ENCODE data around the gene CDK5RAP1. TPM values are rescaled to one million over a fixed set of nuclear protein-coding genes. Genes with fewer than 3 reads are reported as not detected.
A peak's percentile ranks its signal among the peaks of the same experiment; 100 is the strongest.

CDK5RAP1 gene
- total and polyA plus RNA-seq, 11 donors: 17.6 to 34.9 (median 21.2) TPM

DNA sequence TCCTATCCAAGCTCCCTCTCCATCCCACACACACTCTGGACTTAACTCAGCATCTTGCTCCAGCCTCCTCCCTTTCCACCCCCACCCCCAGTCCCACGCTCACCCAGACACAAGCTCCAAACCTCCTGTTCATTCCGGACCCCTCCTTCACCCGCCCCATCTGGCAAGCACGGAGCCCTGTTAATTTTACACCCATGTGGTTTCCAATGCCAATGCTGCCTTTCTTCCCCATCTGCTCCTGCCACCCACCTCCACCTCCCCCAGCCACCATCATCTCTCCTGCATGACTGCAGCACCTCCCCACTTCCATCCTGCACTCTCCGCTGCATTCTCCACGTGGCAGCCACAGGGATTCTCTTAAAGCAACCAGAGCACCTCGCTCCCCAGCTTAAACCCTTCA is 9.9 kb upstream of the CDK5RAP1 start:
- no peaks in the 10 kb centered on the region for H3K27me3 ChIP-seq
- DNase-seq (no peak), ATAC-seq (no peak)
- H3K4me1 ChIP-seq: peaks cover 0 to 7% (median under 1%) of the 10 kb centered on the region in 12 donors
- TF ChIP-seq, protein P1, sequence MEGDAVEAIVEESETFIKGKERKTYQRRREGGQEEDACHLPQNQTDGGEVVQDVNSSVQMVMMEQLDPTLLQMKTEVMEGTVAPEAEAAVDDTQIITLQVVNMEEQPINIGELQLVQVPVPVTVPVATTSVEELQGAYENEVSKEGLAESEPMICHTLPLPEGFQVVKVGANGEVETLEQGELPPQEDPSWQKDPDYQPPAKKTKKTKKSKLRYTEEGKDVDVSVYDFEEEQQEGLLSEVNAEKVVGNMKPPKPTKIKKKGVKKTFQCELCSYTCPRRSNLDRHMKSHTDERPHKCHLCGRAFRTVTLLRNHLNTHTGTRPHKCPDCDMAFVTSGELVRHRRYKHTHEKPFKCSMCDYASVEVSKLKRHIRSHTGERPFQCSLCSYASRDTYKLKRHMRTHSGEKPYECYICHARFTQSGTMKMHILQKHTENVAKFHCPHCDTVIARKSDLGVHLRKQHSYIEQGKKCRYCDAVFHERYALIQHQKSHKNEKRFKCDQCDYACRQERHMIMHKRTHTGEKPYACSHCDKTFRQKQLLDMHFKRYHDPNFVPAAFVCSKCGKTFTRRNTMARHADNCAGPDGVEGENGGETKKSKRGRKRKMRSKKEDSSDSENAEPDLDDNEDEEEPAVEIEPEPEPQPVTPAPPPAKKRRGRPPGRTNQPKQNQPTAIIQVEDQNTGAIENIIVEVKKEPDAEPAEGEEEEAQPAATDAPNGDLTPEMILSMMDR (IDR thresholded peaks at IDR 0.05): no peak
- TF ChIP-seq POLR2A (IDR thresholded peaks at IDR 0.05): no peak
- no peak overlapping the region for H3K4me3 ChIP-seq
- no peak overlapping the region for H3K27ac ChIP-seq
- peaks cover 0 to 3% (median 0%) of the 10 kb centered on the region in 12 donors for H3K9me3 ChIP-seq
- H3K36me3 ChIP-seq: peaks cover 0 to 86% (median 73%) of the 10 kb centered on the region in 9 donors
- 79 to 83% (median 81%) methylated on average over 7 of the region's 7 CpGs for WGBS, 4 donors
- intact Hi-C loops (cut with DNase I): no loop called here

DNA sequence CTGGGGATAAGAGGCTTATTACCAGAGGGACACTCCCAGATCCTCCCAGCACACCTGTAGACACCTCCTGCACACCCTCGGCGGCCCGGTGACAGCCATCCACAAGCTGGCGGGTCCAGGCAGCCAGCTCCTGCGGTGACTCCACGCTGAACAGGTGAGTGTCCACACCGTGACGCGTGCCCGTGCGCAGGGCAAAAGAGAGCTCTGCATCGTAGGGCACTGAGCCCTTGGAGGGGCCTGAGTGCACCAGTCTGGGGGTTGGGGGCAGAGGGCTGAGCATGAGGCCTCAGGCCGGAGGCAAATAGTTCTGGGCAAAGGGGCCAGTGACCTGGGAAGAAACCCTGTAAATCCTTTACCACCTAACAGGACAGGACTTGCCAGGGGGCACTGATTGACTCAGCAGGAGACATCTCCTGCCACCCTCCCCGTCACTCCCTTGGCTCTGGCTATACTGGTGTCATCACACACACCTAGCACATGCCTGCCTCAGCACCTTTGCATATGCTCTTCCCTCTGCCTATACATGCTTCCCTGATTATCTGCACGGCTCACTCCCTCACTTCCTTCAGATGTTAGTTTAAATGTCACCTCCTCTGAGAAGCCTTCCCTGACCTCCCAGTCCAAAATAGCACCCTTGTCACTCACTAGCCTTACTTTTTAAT is 8.9 kb upstream of the CDK5RAP1 start:
- Histone ChIP-seq H3K27ac (no peak overlapping the region), H3K4me3 (no peak overlapping the region), H3K4me1 (no peaks in the 10 kb centered on the region), H3K36me3 (peaks cover 0 to 87% (median 72%) of the 10 kb centered on the region in 9 donors), H3K9me3 (peaks cover 0 to 3% (median 0%) of the 10 kb centered on the region in 12 donors), H3K27me3 (no peaks in the 10 kb centered on the region)
- no peak for DNase-seq
- 94 to 97% (median 95%) methylated on average over 12 to 15 of the region's 15 CpGs for WGBS, 4 donors
- intact Hi-C loops (cut with DNase I): no loop called here
- TF ChIP-seq, protein P1 (IDR thresholded peaks at IDR 0.05): no peak
- TF ChIP-seq POLR2A (IDR thresholded peaks at IDR 0.05): no peak
- no peak for ATAC-seq

DNA sequence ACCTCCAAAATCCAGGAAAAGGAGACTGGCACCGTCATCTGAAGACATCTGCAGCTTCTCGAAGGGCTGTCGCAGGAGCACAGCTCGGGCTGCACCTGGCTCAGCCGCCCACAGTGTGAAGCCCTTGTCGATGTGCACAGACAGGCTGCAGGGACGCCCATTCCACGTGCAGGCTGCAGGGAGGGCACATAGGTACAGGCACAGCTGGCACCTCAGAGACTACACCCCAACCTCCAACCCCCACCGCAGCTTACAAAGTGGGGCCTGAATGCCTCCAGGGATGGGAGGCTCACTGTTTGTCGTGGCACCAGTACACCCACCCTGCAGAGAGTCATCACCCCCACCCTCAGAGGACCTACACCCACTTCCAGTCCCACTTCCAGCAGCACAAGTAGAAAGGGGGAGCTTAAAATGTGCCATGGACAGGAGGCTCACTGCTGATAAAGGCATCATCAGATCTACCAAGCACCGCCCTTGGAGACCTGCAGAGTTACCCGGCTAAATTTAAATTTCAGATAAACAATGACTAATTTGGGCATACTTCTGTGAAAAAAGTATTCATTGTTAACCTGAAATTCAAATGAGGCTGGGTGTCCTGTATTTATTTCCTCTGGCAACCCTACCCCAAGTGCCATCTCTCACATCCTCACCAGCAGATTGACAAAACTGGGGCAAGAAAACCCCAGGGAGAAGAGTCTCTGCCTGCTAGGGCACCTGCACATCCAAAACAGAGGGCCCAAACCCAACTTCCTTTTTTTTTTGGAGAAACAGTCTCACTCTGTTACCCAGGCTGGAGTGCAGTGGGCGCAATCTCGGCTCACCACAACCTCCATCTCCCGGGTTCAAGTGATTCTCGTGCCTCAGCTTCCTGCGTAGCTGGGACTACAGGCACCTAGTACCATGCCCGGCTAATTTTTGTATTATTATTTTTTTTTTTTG is 7.7 kb upstream of the CDK5RAP1 start:
- H3K27ac ChIP-seq: no peak overlapping the region
- peaks cover 0 to 3% (median 0%) of the 10 kb centered on the region in 12 donors for H3K9me3 ChIP-seq
- WGBS, 4 donors: 82 to 85% (median 83%) methylated on average over 16 to 18 of the region's 18 CpGs
- ATAC-seq (peak in 1 of 4 donors; percentile 3), DNase-seq (no peak)
- no peaks in the 10 kb centered on the region for H3K27me3 ChIP-seq
- H3K36me3 ChIP-seq: peaks cover 0 to 81% (median 62%) of the 10 kb centered on the region in 9 donors
- intact Hi-C loops (cut with DNase I): no loop called here
- H3K4me1 ChIP-seq: no peaks in the 10 kb centered on the region
- no peak overlapping the region for H3K4me3 ChIP-seq
- TF ChIP-seq, protein P1 (IDR thresholded peaks at IDR 0.05): no peak
- TF ChIP-seq POLR2A (IDR thresholded peaks at IDR 0.05): no peak

DNA sequence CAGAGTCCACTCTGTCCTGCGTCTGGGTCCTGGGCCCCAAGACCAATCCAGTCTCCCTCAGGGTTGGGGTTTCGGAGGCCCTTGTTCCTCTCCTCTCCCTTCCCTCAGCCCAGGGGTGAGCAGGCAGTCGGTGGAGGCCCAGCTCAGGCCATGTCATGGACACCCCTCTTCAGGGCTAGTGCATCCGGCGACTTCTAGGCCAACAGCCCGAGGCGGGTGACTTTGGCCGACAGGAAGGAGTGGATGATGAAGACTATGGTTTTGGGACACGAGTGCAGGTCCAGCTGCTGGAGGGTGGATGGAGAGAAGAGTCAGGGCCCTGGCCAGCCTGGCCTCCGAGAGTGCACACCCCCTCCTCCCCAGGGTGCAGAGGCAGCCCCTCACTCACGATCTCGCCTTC is 7.0 kb upstream of the CDK5RAP1 start:
- Histone ChIP-seq H3K9me3 (peaks cover 0 to 3% (median 0%) of the 10 kb centered on the region in 12 donors), H3K27me3 (no peaks in the 10 kb centered on the region), H3K36me3 (peaks cover 0 to 75% (median 62%) of the 10 kb centered on the region in 9 donors), H3K27ac (peak overlapping the region in 1 of 12 donors; percentile 1), H3K4me1 (no peaks in the 10 kb centered on the region), H3K4me3 (no peak overlapping the region)
- intact Hi-C loops (cut with DNase I): no loop called here
- 85 to 96% (median 90%) methylated on average over 6 to 12 of the region's 12 CpGs for WGBS, 4 donors
- no peak for TF ChIP-seq POLR2A (IDR thresholded peaks at IDR 0.05)
- TF ChIP-seq, protein P1 (IDR thresholded peaks at IDR 0.05): no peak
- ATAC-seq (peak in 1 of 4 donors; percentile 6), DNase-seq (no peak)

All from heart left ventricle (tissue), 16 donors.